Activated CD8-positive, alpha-beta T cell treated with anti-CD3 and anti-CD28 coated beads for 36 hours (primary cell): Measurements from ENCODE around the gene HPRT1. TPM values are rescaled to one million over a fixed set of nuclear protein-coding genes. Genes with fewer than 3 reads are reported as not detected.
"Not testable (repeated sequence)": the region's sequence is repeated elsewhere in the genome, so short reads cannot be mapped to it uniquely, and the experiment has no call there.

Experiments
- ATAC-seq: fragments of 200-7000 bp; cut with Tn5 transposase; one replicate; pipeline ENCODE4 v1.10.0; 2021; ENCODE audit warnings: mild to moderate bottlenecking, moderate library complexity
- CTCF ChIA-PET: fragments of 350-600 bp; sonication (Branson Sonifier 250); formaldehyde crosslinking; loops from one replicate; lab custom pipeline; 2021; ENCODE audit warnings: antibody characterized with exemption; lab: Charles Lee
- POLR2A ChIA-PET: fragments of 350-600 bp; sonication (Branson Sonifier 250); formaldehyde crosslinking; loops from one replicate; lab custom pipeline; 2021; ENCODE audit warnings: antibody characterized with exemption; lab: Charles Lee
- DNase-seq: peaks from one replicate; pipeline ENCODE4 v3.0.0-alpha.2; 2020
- H3K27ac Mint-ChIP-seq: one replicate; pipeline ENCODE4 v1.8.0; 2021; ENCODE audit warnings: mild to moderate bottlenecking, mixed read lengths
- H3K27me3 Mint-ChIP-seq: one replicate; pipeline ENCODE4 v1.8.0; 2021; ENCODE audit warnings: mixed read lengths
- H3K36me3 Mint-ChIP-seq: one replicate; pipeline ENCODE4 v1.8.0; 2021; ENCODE audit warnings: low read depth, mixed read lengths
- H3K4me1 Mint-ChIP-seq: one replicate; pipeline ENCODE4 v1.8.0; 2021; ENCODE audit warnings: low read depth, mixed read lengths
- H3K4me3 Mint-ChIP-seq: one replicate; pipeline ENCODE4 v1.8.0; 2021; ENCODE audit warnings: mild to moderate bottlenecking, moderate library complexity, mixed read lengths
- H3K9me3 Mint-ChIP-seq: one replicate; pipeline ENCODE4 v1.8.0; 2021; ENCODE audit warnings: mixed read lengths
- intact Hi-C: fragments of 100-400 bp; cut with micrococcal nuclease; formaldehyde crosslinking; loops from one replicate; pipeline ENCODE4 v1.10.0; 2022
- total RNA-seq, 2 experiments: library from RNA; stranded (reverse); gene quantifications; one replicate each; pipeline ENCODE4 v1.2.3, GENCODE V29; 2021
- TF ChIP-seq, protein P1 (sequence below): fragments of 200-600 bp; IDR thresholded peaks from one replicate; pipeline ENCODE4 v1.8.0; 2022; ENCODE audit warnings: antibody characterized with exemption, mild to moderate bottlenecking

The HPRT1 gene
- total RNA-seq, 2 experiments from 2014 or later = 118 to 120 TPM

DNA sequence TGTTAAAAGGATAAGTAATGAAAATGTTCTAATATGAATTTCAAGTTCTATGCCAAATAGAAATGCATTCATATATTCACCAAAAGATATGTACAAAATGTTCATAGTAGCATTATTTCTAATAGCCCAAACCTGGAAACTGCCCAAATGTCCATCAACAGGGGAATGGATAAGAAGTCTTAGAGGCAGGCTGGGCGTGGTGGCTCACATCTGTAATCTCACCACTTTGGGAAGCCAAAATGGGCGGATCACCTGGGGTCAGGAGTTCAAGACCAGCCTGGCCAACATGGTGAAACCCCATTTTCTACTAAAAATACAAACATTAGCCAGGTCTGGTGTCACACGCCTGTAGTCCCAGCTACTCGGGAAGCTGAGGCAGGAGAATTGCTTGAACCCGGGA is 2.3 kb upstream of the HPRT1 start:
- H3K4me1 Mint-ChIP-seq = peaks cover 6% of the 10 kb centered on the region
- ATAC-seq = no peak
- DNase-seq = no peak
- no peaks in the 10 kb centered on the region for H3K9me3 Mint-ChIP-seq
- TF ChIP-seq, protein P1, sequence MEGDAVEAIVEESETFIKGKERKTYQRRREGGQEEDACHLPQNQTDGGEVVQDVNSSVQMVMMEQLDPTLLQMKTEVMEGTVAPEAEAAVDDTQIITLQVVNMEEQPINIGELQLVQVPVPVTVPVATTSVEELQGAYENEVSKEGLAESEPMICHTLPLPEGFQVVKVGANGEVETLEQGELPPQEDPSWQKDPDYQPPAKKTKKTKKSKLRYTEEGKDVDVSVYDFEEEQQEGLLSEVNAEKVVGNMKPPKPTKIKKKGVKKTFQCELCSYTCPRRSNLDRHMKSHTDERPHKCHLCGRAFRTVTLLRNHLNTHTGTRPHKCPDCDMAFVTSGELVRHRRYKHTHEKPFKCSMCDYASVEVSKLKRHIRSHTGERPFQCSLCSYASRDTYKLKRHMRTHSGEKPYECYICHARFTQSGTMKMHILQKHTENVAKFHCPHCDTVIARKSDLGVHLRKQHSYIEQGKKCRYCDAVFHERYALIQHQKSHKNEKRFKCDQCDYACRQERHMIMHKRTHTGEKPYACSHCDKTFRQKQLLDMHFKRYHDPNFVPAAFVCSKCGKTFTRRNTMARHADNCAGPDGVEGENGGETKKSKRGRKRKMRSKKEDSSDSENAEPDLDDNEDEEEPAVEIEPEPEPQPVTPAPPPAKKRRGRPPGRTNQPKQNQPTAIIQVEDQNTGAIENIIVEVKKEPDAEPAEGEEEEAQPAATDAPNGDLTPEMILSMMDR = no peak
- ChIA-PET POLR2A (interaction anchor here (0.7 kb wide), 1 partner anchor 32 kb away, joined by 3 read pairs; no protein-coding TSS in a partner anchor), CTCF (interaction anchor here (0.6 kb wide), 1 partner anchor 533 kb away, joined by 3 read pairs; no protein-coding TSS in a partner anchor)
- no peak overlapping the region for H3K27ac Mint-ChIP-seq
- intact Hi-C loops = no loop called here
- H3K27me3 Mint-ChIP-seq = no peaks in the 10 kb centered on the region
- H3K4me3 Mint-ChIP-seq = no peak overlapping the region
- H3K36me3 Mint-ChIP-seq = peaks cover 2% of the 10 kb centered on the region

DNA sequence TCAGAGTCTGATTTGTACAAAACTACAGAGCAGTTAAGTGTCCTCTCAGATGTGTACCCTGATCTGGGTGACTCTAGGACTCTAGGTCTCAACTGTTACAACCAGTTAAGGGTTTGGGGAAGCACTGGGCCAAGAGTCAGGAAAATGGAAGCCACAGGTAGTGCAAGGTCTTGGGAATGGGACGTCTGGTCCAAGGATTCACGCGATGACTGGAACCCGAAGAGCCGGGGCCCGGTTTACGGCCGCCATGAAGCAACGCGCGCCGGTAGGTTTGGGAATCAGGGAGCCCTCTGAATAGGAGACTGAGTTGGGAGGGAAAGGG is 321 bp upstream of the HPRT1 start:
- no peak for ATAC-seq
- TF ChIP-seq, protein P1 = no peak
- DNase-seq = no peak
- Mint-ChIP-seq H3K27ac (peak overlapping the region; percentile 57), H3K4me1 (peaks cover 18% of the 10 kb centered on the region), H3K4me3 (peak overlapping the region; percentile 88), H3K9me3 (no peaks in the 10 kb centered on the region), H3K36me3 (peaks cover 4% of the 10 kb centered on the region), H3K27me3 (no peaks in the 10 kb centered on the region)
- intact Hi-C loops = no loop called here
- ChIA-PET POLR2A (interaction anchor here (0.7 kb wide), 1 partner anchor 45 kb away, joined by 4 read pairs; no protein-coding TSS in a partner anchor), CTCF (no interaction called here)

DNA sequence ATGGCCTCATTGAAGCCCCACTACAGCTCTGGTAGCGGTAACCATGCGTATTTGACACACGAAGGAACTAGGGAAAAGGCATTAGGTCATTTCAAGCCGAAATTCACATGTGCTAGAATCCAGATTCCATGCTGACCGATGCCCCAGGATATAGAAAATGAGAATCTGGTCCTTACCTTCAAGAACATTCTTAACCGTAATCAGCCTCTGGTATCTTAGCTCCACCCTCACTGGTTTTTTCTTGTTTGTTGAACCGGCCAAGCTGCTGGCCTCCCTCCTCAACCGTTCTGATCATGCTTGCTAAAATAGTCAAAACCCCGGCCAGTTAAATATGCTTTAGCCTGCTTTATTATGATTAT is 876 bp downstream of the HPRT1 start:
- H3K4me3 Mint-ChIP-seq = peak overlapping the region; percentile 88
- intact Hi-C loops = no loop called here
- ATAC-seq = no peak
- ChIA-PET POLR2A (interaction anchor here (0.7 kb wide), 1 partner anchor 40 kb away, joined by 3 read pairs; no protein-coding TSS in a partner anchor), CTCF (no interaction called here)
- peaks cover 8% of the 10 kb centered on the region for H3K36me3 Mint-ChIP-seq
- no peaks in the 10 kb centered on the region for H3K9me3 Mint-ChIP-seq
- H3K4me1 Mint-ChIP-seq = peaks cover 18% of the 10 kb centered on the region
- no peak for DNase-seq
- TF ChIP-seq, protein P1 = no peak
- peak overlapping the region; percentile 85 for H3K27ac Mint-ChIP-seq
- no peaks in the 10 kb centered on the region for H3K27me3 Mint-ChIP-seq

DNA sequence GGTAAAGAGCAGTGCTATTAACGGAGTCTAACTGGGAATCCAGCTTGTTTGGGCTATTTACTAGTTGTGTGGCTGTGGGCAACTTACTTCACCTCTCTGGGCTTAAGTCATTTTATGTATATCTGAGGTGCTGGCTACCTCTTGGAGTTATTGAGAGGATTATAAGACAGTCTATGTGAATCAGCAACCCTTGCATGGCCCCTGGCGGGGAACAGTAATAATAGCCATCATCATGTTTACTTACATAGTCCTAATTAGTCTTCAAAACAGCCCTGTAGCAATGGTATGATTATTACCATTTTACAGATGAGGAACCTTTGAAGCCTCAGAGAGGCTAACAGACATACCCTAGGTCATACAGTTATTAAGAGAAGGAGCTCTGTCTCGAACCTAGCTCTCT is 1.5 kb downstream of the HPRT1 start:
- Mint-ChIP-seq H3K4me1 (peaks cover 18% of the 10 kb centered on the region), H3K27ac (no peak overlapping the region), H3K27me3 (no peaks in the 10 kb centered on the region), H3K9me3 (no peaks in the 10 kb centered on the region), H3K36me3 (peaks cover 8% of the 10 kb centered on the region), H3K4me3 (peak overlapping the region; percentile 88)
- ChIA-PET POLR2A (interaction anchor here (0.6 to 0.7 kb wide), 2 partner anchors 39 to 48 kb away, joined by 3 read pairs; no protein-coding TSS in a partner anchor), CTCF (no interaction called here)
- TF ChIP-seq, protein P1 = no peak
- DNase-seq (no peak), ATAC-seq (no peak)
- intact Hi-C loops = no loop called here

DNA sequence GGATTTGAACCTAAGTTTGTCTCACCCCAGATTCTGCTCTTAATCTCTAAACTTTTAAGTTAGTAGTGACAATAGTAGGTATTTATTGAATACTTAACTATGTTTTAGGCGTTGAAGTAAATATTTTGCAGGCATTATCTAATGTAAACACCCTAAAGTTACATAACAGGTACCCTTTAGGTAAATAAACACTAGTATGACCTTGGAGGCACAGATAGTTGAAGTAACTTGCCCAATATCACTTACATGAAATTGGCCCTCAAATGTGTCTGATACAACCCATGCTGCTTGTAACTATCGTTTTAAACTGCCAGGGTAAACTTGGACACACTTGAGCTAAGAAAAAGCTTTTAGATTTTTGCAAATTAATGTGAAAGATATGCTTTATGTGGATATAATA is 3.0 kb downstream of the HPRT1 start:
- CTCF ChIA-PET = no interaction called here
- TF ChIP-seq, protein P1 = no peak
- ATAC-seq (no peak), DNase-seq (no peak)
- Mint-ChIP-seq H3K4me1 (peaks cover 18% of the 10 kb centered on the region), H3K4me3 (no peak overlapping the region), H3K9me3 (no peaks in the 10 kb centered on the region), H3K36me3 (peaks cover 8% of the 10 kb centered on the region), H3K27ac (no peak overlapping the region), H3K27me3 (no peaks in the 10 kb centered on the region)
- intact Hi-C loops = no loop called here
- POLR2A ChIA-PET = interaction anchor here (0.7 kb wide), 1 partner anchor 333 kb away, joined by 3 read pairs; no protein-coding TSS in a partner anchor

DNA sequence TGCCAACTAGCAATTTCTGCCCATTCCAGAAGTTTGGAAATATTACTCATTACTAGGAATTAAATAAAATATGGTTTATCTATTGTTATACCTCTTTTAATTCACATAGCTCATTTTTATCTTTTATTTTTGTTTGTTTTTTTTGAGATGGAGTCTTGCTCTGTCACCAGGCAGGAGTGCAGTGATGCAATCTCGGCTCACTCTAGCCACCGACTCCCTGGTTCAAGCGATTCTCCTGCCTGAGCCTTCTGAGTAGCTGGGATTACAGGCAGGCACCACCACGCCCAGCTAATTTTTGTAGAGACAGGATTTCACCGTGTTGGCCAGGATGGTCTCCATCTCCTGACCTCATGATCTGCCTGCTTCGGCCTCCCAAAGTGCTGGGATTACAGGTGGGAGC is 4.5 kb downstream of the HPRT1 start:
- CTCF ChIA-PET, DNase-seq, POLR2A ChIA-PET: not testable (repeated sequence)

More for the DNA sequence above, 4.5 kb downstream of the HPRT1 start:
- Mint-ChIP-seq H3K4me1 (peaks cover 19% of the 10 kb centered on the region), H3K36me3 (peaks cover 10% of the 10 kb centered on the region)
- H3K27ac Mint-ChIP-seq, intact Hi-C loops, H3K27me3 Mint-ChIP-seq, ATAC-seq, H3K9me3 Mint-ChIP-seq, H3K4me3 Mint-ChIP-seq: not testable (repeated sequence)
